ENCODE data around the gene MED25.

The MED25 gene

GRCh38 chr19:49852631-49853126 is 34.6 kb downstream of the MED25 start:
- H3K36me3 ChIP-seq (ENCODE audit: insufficient read depth, low read length): peaks cover 25% of the 10 kb centered on the region; the same call in 1 of the 2 replicates
- no peaks in the 10 kb centered on the region for H3K9me2 ChIP-seq (replicated peaks; ENCODE audit: low read depth, low read length)
- H3K4me2 ChIP-seq (ENCODE audit: low read depth, low read length, poor library complexity, severe bottlenecking): peak overlapping the region; percentile 95
- peaks cover 50% of the 10 kb centered on the region for H4K20me1 ChIP-seq (ENCODE audit: insufficient read depth, low read length, poor library complexity, severe bottlenecking)
- H3K79me2 ChIP-seq (ENCODE audit: insufficient read depth, low read length): peaks cover 37% of the 10 kb centered on the region
- no peaks in the 10 kb centered on the region for H3K27me3 ChIP-seq (ENCODE audit: insufficient read depth, low read length, poor library complexity, severe bottlenecking)
- no peak for TF ChIP-seq EZH2phosphoT487 (IDR thresholded peaks at IDR 0.05; ENCODE audit: borderline replicate concordance)
- TF ChIP-seq CTCF (conservative IDR thresholded peaks at IDR 0.05; ENCODE audit: low read length): no peak
- H2AFZ ChIP-seq (ENCODE audit: low read length): no peak overlapping the region
- H3K4me1 ChIP-seq (ENCODE audit: insufficient read depth, low read length, poor library complexity, severe bottlenecking): peaks cover 32% of the 10 kb centered on the region
- H3K9ac ChIP-seq (ENCODE audit: low read depth, low read length, poor library complexity, severe bottlenecking): peak overlapping the region; percentile 68
- no peaks in the 10 kb centered on the region for H3K9me3 ChIP-seq (ENCODE audit: insufficient read depth, low read depth, low read length)
- 0 out of 2 replicates have a peak, but pooled peaks cover 3% of the 10 kb centered on the region for H3F3A ChIP-seq (ENCODE audit: low read depth)
- peak overlapping the region; percentile 99 for H3K4me3 ChIP-seq (ENCODE audit: low read length, poor library complexity, severe bottlenecking)

- H3K9ac ChIP-seq (ENCODE audit: low read depth, low read length, poor library complexity, severe bottlenecking): no peak overlapping the region
- no peaks in the 10 kb centered on the region for H3K9me2 ChIP-seq (replicated peaks; ENCODE audit: low read depth, low read length)
- no peaks in the 10 kb centered on the region for H3K9me3 ChIP-seq (ENCODE audit: insufficient read depth, low read depth, low read length)
- no peak for TF ChIP-seq CTCF (conservative IDR thresholded peaks at IDR 0.05; ENCODE audit: low read length)
- no peak for TF ChIP-seq EZH2phosphoT487 (IDR thresholded peaks at IDR 0.05; ENCODE audit: borderline replicate concordance)
- H3K79me2 ChIP-seq (ENCODE audit: insufficient read depth, low read length): peaks cover 37% of the 10 kb centered on the region
- H3K27me3 ChIP-seq (ENCODE audit: insufficient read depth, low read length, poor library complexity, severe bottlenecking): no peaks in the 10 kb centered on the region
- H3F3A ChIP-seq (ENCODE audit: low read depth): 0 out of 2 replicates have a peak, but pooled peaks cover 3% of the 10 kb centered on the region
- H4K20me1 ChIP-seq (ENCODE audit: insufficient read depth, low read length, poor library complexity, severe bottlenecking): peaks cover 50% of the 10 kb centered on the region
- H3K36me3 ChIP-seq (ENCODE audit: insufficient read depth, low read length): peaks cover 32% of the 10 kb centered on the region; the same call in 1 of the 2 replicates
- no peak overlapping the region for H2AFZ ChIP-seq (ENCODE audit: low read length)
- H3K4me1 ChIP-seq (ENCODE audit: insufficient read depth, low read length, poor library complexity, severe bottlenecking): peaks cover 21% of the 10 kb centered on the region
- peak overlapping the region; percentile 40 for H3K4me3 ChIP-seq (ENCODE audit: low read length, poor library complexity, severe bottlenecking)
- H3K4me2 ChIP-seq (ENCODE audit: low read depth, low read length, poor library complexity, severe bottlenecking): peak overlapping the region; percentile 95
These were observed 35.8 kb downstream of the MED25 start for GRCh38 chr19:49853852-49854377.

- no peaks in the 10 kb centered on the region for H3K27me3 ChIP-seq (ENCODE audit: insufficient read depth, low read length, poor library complexity, severe bottlenecking)
- H3K9ac ChIP-seq (ENCODE audit: low read depth, low read length, poor library complexity, severe bottlenecking): no peak overlapping the region
- no peaks in the 10 kb centered on the region for H3K9me3 ChIP-seq (ENCODE audit: insufficient read depth, low read depth, low read length)
- H3K4me3 ChIP-seq (ENCODE audit: low read length, poor library complexity, severe bottlenecking): no peak overlapping the region
- TF ChIP-seq CTCF (conservative IDR thresholded peaks at IDR 0.05; ENCODE audit: low read length): no peak
- no peak for TF ChIP-seq EZH2phosphoT487 (IDR thresholded peaks at IDR 0.05; ENCODE audit: borderline replicate concordance)
- H4K20me1 ChIP-seq (ENCODE audit: insufficient read depth, low read length, poor library complexity, severe bottlenecking): peaks cover 50% of the 10 kb centered on the region
- H3K79me2 ChIP-seq (ENCODE audit: insufficient read depth, low read length): peaks cover 37% of the 10 kb centered on the region
- no peak overlapping the region for H2AFZ ChIP-seq (ENCODE audit: low read length)
- peak overlapping the region; percentile 95 for H3K4me2 ChIP-seq (ENCODE audit: low read depth, low read length, poor library complexity, severe bottlenecking)
- H3K4me1 ChIP-seq (ENCODE audit: insufficient read depth, low read length, poor library complexity, severe bottlenecking): peaks cover 17% of the 10 kb centered on the region
- H3K36me3 ChIP-seq (ENCODE audit: insufficient read depth, low read length): peaks cover 36% of the 10 kb centered on the region; the same call in 1 of the 2 replicates
- H3F3A ChIP-seq (ENCODE audit: low read depth): 0 out of 2 replicates have a peak, but pooled peaks cover 3% of the 10 kb centered on the region
- H3K9me2 ChIP-seq (replicated peaks; ENCODE audit: low read depth, low read length): no peaks in the 10 kb centered on the region
These were observed 36.5 kb downstream of the MED25 start for GRCh38 chr19:49854378-49855263.

All from Loucy (cell line).